SH-SY5Y (cell line): ENCODE results near the gene TNFRSF1B.

Source experiments
- GATA2 ChIP-seq: IDR thresholded peaks from 2 replicates; pipeline ENCODE4 v1.6.1; 2011; ENCODE audit warnings: mild to moderate bottlenecking, low read depth, low read length
- GATA3 ChIP-seq: IDR thresholded peaks from 2 replicates; pipeline ENCODE4 v1.6.1; 2011; ENCODE audit warnings: low read depth, mild to moderate bottlenecking, low read length, moderate library complexity

- TF ChIP-seq GATA2 (no peak), GATA3 (no peak)
These were observed 54.1 kb downstream of the TNFRSF1B start for GRCh38 chr1:12220890-12221289.
